Mucosa of rectum (tissue), 2 donors: ENCODE measurements around the gene TEC.
"Not testable (repeated sequence)": the region's sequence is repeated elsewhere in the genome, so short reads cannot be mapped to it uniquely, and the experiment has no call there.

Experiments
- H3K27ac ChIP-seq, 2 donors: one replicate each; pipeline ENCODE4 v1.7.0; 2013; ENCODE audit warnings: inconsistent platforms in 2 of 2, low read depth in 2 of 2, low read length in 2 of 2
- H3K27me3 ChIP-seq, 2 donors: one replicate each; pipeline ENCODE4 v1.7.0; 2013; ENCODE audit warnings: low read length in 2 of 2; ENCODE audit not compliant: control insufficient read depth in 2 of 2, insufficient read depth in 2 of 2
- H3K36me3 ChIP-seq, 2 donors: one replicate each; pipeline ENCODE4 v1.7.0; 2013; ENCODE audit warnings: low read length in 2 of 2; ENCODE audit not compliant: control insufficient read depth in 2 of 2, insufficient read depth in 2 of 2
- H3K4me1 ChIP-seq, 2 donors: one replicate each; pipeline ENCODE4 v1.7.0; 2013; ENCODE audit warnings: low read length in 2 of 2, mild to moderate bottlenecking in 1 of 2; ENCODE audit not compliant: control insufficient read depth in 2 of 2, insufficient read depth in 2 of 2
- H3K4me3 ChIP-seq, 2 donors: one replicate each; pipeline ENCODE4 v1.7.0; 2013; ENCODE audit warnings: low read length in 2 of 2
- H3K9ac ChIP-seq, 2 donors: one replicate each; pipeline ENCODE4 v1.7.0; 2013; ENCODE audit warnings: low read length in 2 of 2, low read depth in 1 of 2, mild to moderate bottlenecking in 1 of 2
- H3K9me3 ChIP-seq, 2 donors: one replicate each; pipeline ENCODE4 v1.7.0; 2013; ENCODE audit warnings: low read length in 2 of 2; ENCODE audit not compliant: control insufficient read depth in 2 of 2
- donor health status: healthy.
- donor health status: Normal muscosa, but diverticular disease.

TEC gene

GRCh38 chr4:48191758-48192157 is 77.9 kb downstream of the TEC start:
- Histone ChIP-seq H3K36me3 (no peaks in the 10 kb centered on the region), H3K4me3 (no peak overlapping the region), H3K4me1 (no peaks in the 10 kb centered on the region), H3K27me3 (no peaks in the 10 kb centered on the region), H3K9ac (no peak overlapping the region), H3K27ac (no peak overlapping the region), H3K9me3 (no peaks in the 10 kb centered on the region)

GRCh38 chr4:48190839-48191238 is 78.8 kb downstream of the TEC start:
- no peaks in the 10 kb centered on the region for H3K9me3 ChIP-seq
- H3K4me1 ChIP-seq = no peaks in the 10 kb centered on the region
- no peak overlapping the region for H3K27ac ChIP-seq
- H3K27me3 ChIP-seq = no peaks in the 10 kb centered on the region
- no peak overlapping the region for H3K9ac ChIP-seq
- no peaks in the 10 kb centered on the region for H3K36me3 ChIP-seq
- H3K4me3 ChIP-seq = no peak overlapping the region

GRCh38 chr4:48189731-48190130 is 79.9 kb downstream of the TEC start:
- Histone ChIP-seq H3K36me3 (no peaks in the 10 kb centered on the region), H3K27me3 (no peaks in the 10 kb centered on the region), H3K4me3 (no peak overlapping the region), H3K4me1 (no peaks in the 10 kb centered on the region), H3K9me3 (no peaks in the 10 kb centered on the region), H3K27ac (no peak overlapping the region), H3K9ac (no peak overlapping the region)

GRCh38 chr4:48188390-48188789 is 81.2 kb downstream of the TEC start:
- H3K9me3 ChIP-seq = no peaks in the 10 kb centered on the region

GRCh38 chr4:48187813-48188212 is 81.8 kb downstream of the TEC start:
- Histone ChIP-seq H3K36me3 (no peaks in the 10 kb centered on the region), H3K4me3 (no peak overlapping the region), H3K9me3 (no peaks in the 10 kb centered on the region), H3K27ac (no peak overlapping the region), H3K4me1 (no peaks in the 10 kb centered on the region), H3K27me3 (no peaks in the 10 kb centered on the region), H3K9ac (no peak overlapping the region)

More at GRCh38 chr4:48188390-48188789, 81.2 kb downstream of the TEC start:
- Histone ChIP-seq H3K9ac (no peak overlapping the region), H3K36me3 (no peaks in the 10 kb centered on the region), H3K27ac (no peak overlapping the region), H3K4me1 (no peaks in the 10 kb centered on the region), H3K27me3 (no peaks in the 10 kb centered on the region), H3K4me3 (no peak overlapping the region)

- not testable (repeated sequence) for H3K9me3 ChIP-seq, H3K4me3 ChIP-seq, H3K27ac ChIP-seq, H3K27me3 ChIP-seq, H3K4me1 ChIP-seq, H3K9ac ChIP-seq, H3K36me3 ChIP-seq
Observed at GRCh38 chr4:48187066-48187465, 82.6 kb downstream of the TEC start.

GRCh38 chr4:48186394-48186793 is 83.2 kb downstream of the TEC start:
- H3K27ac ChIP-seq, H3K36me3 ChIP-seq, H3K27me3 ChIP-seq, H3K9me3 ChIP-seq, H3K4me1 ChIP-seq, H3K4me3 ChIP-seq, H3K9ac ChIP-seq: not testable (repeated sequence)

GRCh38 chr4:48184882-48185281 is 84.8 kb downstream of the TEC start:
- no peak overlapping the region for H3K27ac ChIP-seq
- H3K27me3 ChIP-seq = no peaks in the 10 kb centered on the region
- no peaks in the 10 kb centered on the region for H3K9me3 ChIP-seq
- no peaks in the 10 kb centered on the region for H3K36me3 ChIP-seq
- no peak overlapping the region for H3K9ac ChIP-seq
- no peak overlapping the region for H3K4me3 ChIP-seq
- no peaks in the 10 kb centered on the region for H3K4me1 ChIP-seq

- no peak overlapping the region for H3K9ac ChIP-seq
- no peaks in the 10 kb centered on the region for H3K4me1 ChIP-seq
- H3K9me3 ChIP-seq = no peaks in the 10 kb centered on the region
- no peak overlapping the region for H3K4me3 ChIP-seq
- H3K36me3 ChIP-seq = no peaks in the 10 kb centered on the region
- H3K27ac ChIP-seq = no peak overlapping the region
- H3K27me3 ChIP-seq = no peaks in the 10 kb centered on the region
Observed at GRCh38 chr4:48180234-48180633, 89.4 kb downstream of the TEC start.

- Histone ChIP-seq H3K4me3 (no peak overlapping the region), H3K9me3 (no peaks in the 10 kb centered on the region), H3K4me1 (no peaks in the 10 kb centered on the region), H3K27ac (no peak overlapping the region), H3K9ac (no peak overlapping the region), H3K36me3 (no peaks in the 10 kb centered on the region), H3K27me3 (no peaks in the 10 kb centered on the region)
Observed at GRCh38 chr4:48178931-48179330, 90.7 kb downstream of the TEC start.

- no peak overlapping the region for H3K9ac ChIP-seq
- H3K27ac ChIP-seq = no peak overlapping the region
- no peaks in the 10 kb centered on the region for H3K4me1 ChIP-seq
- H3K36me3 ChIP-seq = peaks cover 0 to 3% of the 10 kb centered on the region in 2 donors
- no peaks in the 10 kb centered on the region for H3K27me3 ChIP-seq
- no peak overlapping the region for H3K4me3 ChIP-seq
- H3K9me3 ChIP-seq = no peaks in the 10 kb centered on the region
Observed at GRCh38 chr4:48175806-48176205, 93.8 kb downstream of the TEC start.
